GM12878 (cell line): Measurements from ENCODE around the gene SLC35F3. TPM values are rescaled to one million over a fixed set of nuclear protein-coding genes. Genes with fewer than 3 reads are reported as not detected.

Experiments used
- ATAC-seq: fragments of 200-7000 bp; cut with Tn5 transposase; 3 replicates; pipeline ENCODE4 v1.9.1; 2020; ENCODE audit warnings: mild to moderate bottlenecking, moderate library complexity
- BruUV-seq: library from RNA; stranded (reverse); fragments of 400-500 nt; replicated peaks from 2 replicates; lab custom pipeline; 2021; lab: Mats Ljungman, UMichigan
- CTCF ChIA-PET: fragments of 300-600 bp; sonication (Branson Sonifier 250); formaldehyde crosslinking; extraction: SDS; loops from one replicate; lab custom pipeline; 2021; ENCODE audit warnings: inconsistent platforms; lab: Yijun Ruan, JAX
- POLR2A ChIA-PET: fragments of 350-600 bp; formaldehyde crosslinking; extraction: SDS; loops from one replicate; lab custom pipeline; 2021; ENCODE audit warnings: inconsistent platforms; lab: Charles Lee
- RAD21 ChIA-PET: fragments of 300-600 bp; sonication (Branson Sonifier 250); formaldehyde crosslinking; loops from one replicate; lab custom pipeline; 2023; ENCODE audit warnings: antibody characterized with exemption; ENCODE audit not compliant: unreplicated experiment; lab: Charles Lee
- SMC1A ChIA-PET: fragments of 300-600 bp; sonication (Branson Sonifier 250); formaldehyde crosslinking; loops from one replicate; lab custom pipeline; 2023; ENCODE audit not compliant: unreplicated experiment, uncharacterized antibody; lab: Charles Lee
- DNase-seq: peaks from one replicate; pipeline ENCODE4 v3.0.0-alpha.2; 2011; ENCODE audit warnings: low read depth, low spot score
- FAIRE-seq: peaks from 3 replicates; lab custom pipeline; 2011; peaks lifted over from hg19 to GRCh38; lab: Jason Lieb, UNC
- H2AFZ ChIP-seq: 2 replicates; pipeline ENCODE4 v1.6.0; 2011; ENCODE audit warnings: low read depth, low read length, control low read depth; ENCODE audit not compliant: control insufficient read depth
- H3K27ac ChIP-seq: 2 replicates; pipeline ENCODE4 v1.5.1; 2011; ENCODE audit warnings: control low read depth; ENCODE audit not compliant: control insufficient read depth, insufficient read depth
- H3K27me3 ChIP-seq, 2 experiments: replicated peaks in 1 of 2; 2 replicates each; pipeline versions ENCODE4 v1.6.0 to v1.6.1; 2011; ENCODE audit warnings: low read length in 1 of 2; ENCODE audit not compliant: control insufficient read depth in 2 of 2, insufficient read depth in 2 of 2
- H3K36me3 ChIP-seq, 2 experiments: 2 replicates each; pipeline ENCODE4 v1.5.1; 2011; ENCODE audit warnings: low read length in 1 of 2; ENCODE audit not compliant: control insufficient read depth in 2 of 2, insufficient read depth in 2 of 2
- H3K4me1 ChIP-seq: 2 replicates; pipeline ENCODE4 v1.6.1; 2011; ENCODE audit warnings: mild to moderate bottlenecking, low read length, moderate library complexity, mixed read lengths; ENCODE audit not compliant: control insufficient read depth, insufficient read depth
- H3K4me2 ChIP-seq: 2 replicates; pipeline ENCODE4 v1.6.0; 2011; ENCODE audit warnings: control low read depth; ENCODE audit not compliant: control insufficient read depth, insufficient read depth
- H3K4me3 ChIP-seq: fragments of 200-600 bp; sonication (generic); 2 replicates; pipeline ENCODE4 v1.5.1; 2016
- H3K79me2 ChIP-seq: 2 replicates; pipeline ENCODE4 v1.6.0; 2011; ENCODE audit warnings: low read length; ENCODE audit not compliant: control insufficient read depth, insufficient read depth
- H3K9ac ChIP-seq: 2 replicates; pipeline ENCODE4 v1.8.0; 2011; ENCODE audit warnings: low read length, control low read depth, mixed read lengths; ENCODE audit not compliant: control insufficient read depth, insufficient read depth
- H3K9me3 ChIP-seq: replicated peaks from 3 replicates; pipeline ENCODE4 v1.5.1; 2011; ENCODE audit warnings: mild to moderate bottlenecking, low read length; ENCODE audit not compliant: control insufficient read depth, insufficient read depth
- H4K20me1 ChIP-seq: 2 replicates; pipeline ENCODE4 v1.6.0; 2011; ENCODE audit not compliant: control insufficient read depth, insufficient read depth
- FOS ChIP-seq: IDR thresholded peaks from 3 replicates; pipeline ENCODE4 v1.6.1; 2011; ENCODE audit warnings: borderline replicate concordance; ENCODE audit not compliant: insufficient read length; ENCODE audit errors: extremely low read depth
- MTA2 ChIP-seq: fragments of 450-650 bp; IDR thresholded peaks from 2 replicates; pipeline ENCODE4 v1.6.1; 2016; ENCODE audit warnings: low read depth, mild to moderate bottlenecking, moderate library complexity
- NRF1 ChIP-seq: conservative IDR thresholded peaks from 2 replicates; pipeline ENCODE4 v1.6.1; 2011; ENCODE audit warnings: mild to moderate bottlenecking, low read depth, low read length, improper control_type of control experiment
- RBBP5 ChIP-seq: fragments of 200-600 bp; sonication (generic); conservative IDR thresholded peaks from 2 replicates; pipeline ENCODE4 v1.6.1; 2016
- TCF12 ChIP-seq: IDR thresholded peaks from 2 replicates; pipeline ENCODE4 v1.6.1; 2011; ENCODE audit warnings: low read depth, mild to moderate bottlenecking, low read length
- TCF7 ChIP-seq: IDR thresholded peaks from 2 replicates; pipeline ENCODE4 v1.6.1; 2014; ENCODE audit warnings: antibody characterized with exemption, borderline replicate concordance
- WGBS: methylation state at CpG from one replicate; pipeline ENCODE4 v1.1.6; 2016; ENCODE audit warnings: low lambda C conversion rate; ENCODE audit not compliant: insufficient replicate concordance, insufficient coverage; ENCODE audit errors: missing lambda C conversion rate; 5-methylcytosine and 5-hydroxymethylcytosine counted together
- in situ Hi-C: fragments of 300-500 bp; cut with MboI; formaldehyde crosslinking; loops from 9 replicates; pipeline ENCODE4 v1.14.3; 2018; ENCODE audit warnings: mixed read lengths
- intact Hi-C: fragments of 100-400 bp; cut with micrococcal nuclease; formaldehyde crosslinking; loops from one replicate; pipeline ENCODE4 v1.14.2; 2022; ENCODE audit not compliant: unreplicated experiment
- polyA plus RNA-seq, 11 experiments: library from polyadenylated mRNA; depleted of rRNA in 4 of 11; unstranded in 6 of 11; stranded (reverse) in 5 of 11; fragments of >200 nt; fragmentation: Nextera tagmentation in 4 of 11; fragmentation: Illumina TruSeq in 1 of 11; extraction: Ambion mirVana in 4 of 11; extraction: Trizol in 1 of 11; gene quantifications; 1 replicate in 1 of 11; 2 replicates in 10 of 11; pipeline versions ENCODE4 v1.2.1 to v1.2.3, GENCODE V29; 2011 to 2016; ENCODE audit warnings: inconsistent platforms in 2 of 11, missing spikeins in 2 of 11, low read depth in 1 of 11
- total RNA-seq, 4 experiments: library from RNA; depleted of rRNA in 3 of 4; stranded (reverse); fragments of >200 nt in 3 of 4; fragmentation: Illumina TruSeq in 1 of 4; extraction: Trizol in 1 of 4; gene quantifications; 2 replicates each; pipeline versions ENCODE4 v1.2.1 to v1.2.3, GENCODE V29; 2013 to 2021
- TF ChIP-seq, protein P1 (sequence below): fragments of 450-650 bp; formaldehyde crosslinking; IDR thresholded peaks from 2 replicates; pipeline ENCODE4 v1.4.0; 2020; ENCODE audit warnings: mild to moderate bottlenecking, moderate library complexity
- TF ChIP-seq, protein P2 (sequence below): IDR thresholded peaks from 2 replicates; pipeline ENCODE4 v1.6.1; 2011; ENCODE audit warnings: borderline replicate concordance, low read depth, mild to moderate bottlenecking, moderate library complexity, mixed read lengths, low read length; ENCODE audit not compliant: insufficient read depth; ENCODE audit errors: extremely low read length
- TF ChIP-seq, protein P3 (sequence below): fragments of 150-350 bp; IDR thresholded peaks from 2 replicates; pipeline ENCODE4 v1.6.1; 2014; ENCODE audit warnings: mild to moderate bottlenecking, low read depth, low read length
- TF ChIP-seq, protein P4 (sequence below): fragments of 450-650 bp; IDR thresholded peaks from 2 replicates; pipeline ENCODE4 v1.6.1; 2017; ENCODE audit warnings: mild to moderate bottlenecking, low read depth, inconsistent platforms; ENCODE audit not compliant: poor library complexity, severe bottlenecking

Gene SLC35F3
- total and polyA plus RNA-seq, 10 of the 15 experiments (the other 5 are each of a cell fraction or from before 2014, with no cell fraction given), result 1.0 to 8.6 (median 5.7) TPM

DNA sequence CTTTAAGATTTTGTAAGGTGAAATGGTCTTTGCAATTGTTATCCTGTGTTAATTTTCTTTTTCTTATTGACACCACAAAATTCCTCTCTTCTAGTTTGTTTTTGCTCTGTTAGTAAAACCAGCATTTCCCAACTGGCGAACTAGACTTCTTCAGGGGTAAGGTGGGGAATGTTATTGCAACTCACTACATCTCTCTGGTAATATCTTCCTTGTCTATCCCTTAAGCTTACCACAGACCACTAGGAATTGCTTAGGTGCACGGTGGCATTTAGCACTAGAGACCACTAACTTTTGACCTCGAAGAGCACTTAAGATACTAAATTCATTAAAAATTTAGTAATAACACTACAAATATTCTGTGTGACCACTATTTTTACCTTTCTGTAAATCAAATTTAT, 464.6 kb downstream of the SLC35F3 start:
- ChIA-PET CTCF (no interaction called here), POLR2A (interaction anchor here (1.0 kb wide), 1 partner anchor 13 kb away, joined by 3 read pairs; no protein-coding TSS in a partner anchor), SMC1A (interaction anchor here (1.4 kb wide), 1 partner anchor 15 kb away, joined by 3 read pairs; no protein-coding TSS in a partner anchor), RAD21 (interaction anchor here (1.2 kb wide), 2 partner anchors 15 to 44 kb away, joined by 3 read pairs; no protein-coding TSS in a partner anchor)
- in situ Hi-C loops (no loop called here), intact Hi-C loops (no loop called here)
- ATAC-seq, result no peak
- WGBS, result 99% methylated on average over 3 of the region's 3 CpGs
- H4K20me1 ChIP-seq, result no peaks in the 10 kb centered on the region
- H3K27me3 ChIP-seq, result no peaks in the 10 kb centered on the region; a peak in 1 of 4 replicates
- no peak overlapping the region for H3K9ac ChIP-seq
- H2AFZ ChIP-seq, result no peak overlapping the region
- H3K9me3 ChIP-seq, result no peaks in the 10 kb centered on the region
- H3K4me2 ChIP-seq, result no peak overlapping the region
- BruUV-seq, result no TSS peak
- H3K79me2 ChIP-seq, result peaks cover 15% of the 10 kb centered on the region
- no peak for FAIRE-seq
- H3K4me1 ChIP-seq, result no peaks in the 10 kb centered on the region; the same call in 1 of the 2 replicates
- H3K4me3 ChIP-seq, result no peak overlapping the region
- no peak overlapping the region for H3K27ac ChIP-seq
- no peaks in the 10 kb centered on the region for H3K36me3 ChIP-seq
- no peak for DNase-seq
- TF ChIP-seq MTA2 (no peak), FOS (no peak), NRF1 (no peak), RBBP5 (no peak), TCF12 (no peak), TCF7 (no peak)
- TF ChIP-seq, protein P1, sequence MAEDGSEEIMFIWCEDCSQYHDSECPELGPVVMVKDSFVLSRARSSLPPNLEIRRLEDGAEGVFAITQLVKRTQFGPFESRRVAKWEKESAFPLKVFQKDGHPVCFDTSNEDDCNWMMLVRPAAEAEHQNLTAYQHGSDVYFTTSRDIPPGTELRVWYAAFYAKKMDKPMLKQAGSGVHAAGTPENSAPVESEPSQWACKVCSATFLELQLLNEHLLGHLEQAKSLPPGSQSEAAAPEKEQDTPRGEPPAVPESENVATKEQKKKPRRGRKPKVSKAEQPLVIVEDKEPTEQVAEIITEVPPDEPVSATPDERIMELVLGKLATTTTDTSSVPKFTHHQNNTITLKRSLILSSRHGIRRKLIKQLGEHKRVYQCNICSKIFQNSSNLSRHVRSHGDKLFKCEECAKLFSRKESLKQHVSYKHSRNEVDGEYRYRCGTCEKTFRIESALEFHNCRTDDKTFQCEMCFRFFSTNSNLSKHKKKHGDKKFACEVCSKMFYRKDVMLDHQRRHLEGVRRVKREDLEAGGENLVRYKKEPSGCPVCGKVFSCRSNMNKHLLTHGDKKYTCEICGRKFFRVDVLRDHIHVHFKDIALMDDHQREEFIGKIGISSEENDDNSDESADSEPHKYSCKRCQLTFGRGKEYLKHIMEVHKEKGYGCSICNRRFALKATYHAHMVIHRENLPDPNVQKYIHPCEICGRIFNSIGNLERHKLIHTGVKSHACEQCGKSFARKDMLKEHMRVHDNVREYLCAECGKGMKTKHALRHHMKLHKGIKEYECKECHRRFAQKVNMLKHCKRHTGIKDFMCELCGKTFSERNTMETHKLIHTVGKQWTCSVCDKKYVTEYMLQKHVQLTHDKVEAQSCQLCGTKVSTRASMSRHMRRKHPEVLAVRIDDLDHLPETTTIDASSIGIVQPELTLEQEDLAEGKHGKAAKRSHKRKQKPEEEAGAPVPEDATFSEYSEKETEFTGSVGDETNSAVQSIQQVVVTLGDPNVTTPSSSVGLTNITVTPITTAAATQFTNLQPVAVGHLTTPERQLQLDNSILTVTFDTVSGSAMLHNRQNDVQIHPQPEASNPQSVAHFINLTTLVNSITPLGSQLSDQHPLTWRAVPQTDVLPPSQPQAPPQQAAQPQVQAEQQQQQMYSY (CRISPR knock-in tag), result no peak
- TF ChIP-seq, protein P2, sequence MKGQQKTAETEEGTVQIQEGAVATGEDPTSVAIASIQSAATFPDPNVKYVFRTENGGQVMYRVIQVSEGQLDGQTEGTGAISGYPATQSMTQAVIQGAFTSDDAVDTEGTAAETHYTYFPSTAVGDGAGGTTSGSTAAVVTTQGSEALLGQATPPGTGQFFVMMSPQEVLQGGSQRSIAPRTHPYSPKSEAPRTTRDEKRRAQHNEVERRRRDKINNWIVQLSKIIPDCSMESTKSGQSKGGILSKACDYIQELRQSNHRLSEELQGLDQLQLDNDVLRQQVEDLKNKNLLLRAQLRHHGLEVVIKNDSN, result no peak
- TF ChIP-seq, protein P3, sequence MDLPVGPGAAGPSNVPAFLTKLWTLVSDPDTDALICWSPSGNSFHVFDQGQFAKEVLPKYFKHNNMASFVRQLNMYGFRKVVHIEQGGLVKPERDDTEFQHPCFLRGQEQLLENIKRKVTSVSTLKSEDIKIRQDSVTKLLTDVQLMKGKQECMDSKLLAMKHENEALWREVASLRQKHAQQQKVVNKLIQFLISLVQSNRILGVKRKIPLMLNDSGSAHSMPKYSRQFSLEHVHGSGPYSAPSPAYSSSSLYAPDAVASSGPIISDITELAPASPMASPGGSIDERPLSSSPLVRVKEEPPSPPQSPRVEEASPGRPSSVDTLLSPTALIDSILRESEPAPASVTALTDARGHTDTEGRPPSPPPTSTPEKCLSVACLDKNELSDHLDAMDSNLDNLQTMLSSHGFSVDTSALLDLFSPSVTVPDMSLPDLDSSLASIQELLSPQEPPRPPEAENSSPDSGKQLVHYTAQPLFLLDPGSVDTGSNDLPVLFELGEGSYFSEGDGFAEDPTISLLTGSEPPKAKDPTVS, result no peak
- TF ChIP-seq, protein P4, sequence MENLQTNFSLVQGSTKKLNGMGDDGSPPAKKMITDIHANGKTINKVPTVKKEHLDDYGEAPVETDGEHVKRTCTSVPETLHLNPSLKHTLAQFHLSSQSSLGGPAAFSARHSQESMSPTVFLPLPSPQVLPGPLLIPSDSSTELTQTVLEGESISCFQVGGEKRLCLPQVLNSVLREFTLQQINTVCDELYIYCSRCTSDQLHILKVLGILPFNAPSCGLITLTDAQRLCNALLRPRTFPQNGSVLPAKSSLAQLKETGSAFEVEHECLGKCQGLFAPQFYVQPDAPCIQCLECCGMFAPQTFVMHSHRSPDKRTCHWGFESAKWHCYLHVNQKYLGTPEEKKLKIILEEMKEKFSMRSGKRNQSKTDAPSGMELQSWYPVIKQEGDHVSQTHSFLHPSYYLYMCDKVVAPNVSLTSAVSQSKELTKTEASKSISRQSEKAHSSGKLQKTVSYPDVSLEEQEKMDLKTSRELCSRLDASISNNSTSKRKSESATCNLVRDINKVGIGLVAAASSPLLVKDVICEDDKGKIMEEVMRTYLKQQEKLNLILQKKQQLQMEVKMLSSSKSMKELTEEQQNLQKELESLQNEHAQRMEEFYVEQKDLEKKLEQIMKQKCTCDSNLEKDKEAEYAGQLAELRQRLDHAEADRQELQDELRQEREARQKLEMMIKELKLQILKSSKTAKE, result no peak
